Activated CD4-positive, alpha-beta T cell treated with anti-CD3 and anti-CD28 coated beads, Interleukin-2, amount 10 ng/mL, durations not matched to agents 24 days and 14 days (primary cell): ENCODE measurements around the gene CDKN2B. TPM values are rescaled to one million over a fixed set of nuclear protein-coding genes. Genes with fewer than 3 reads are reported as not detected.
"Not testable (repeated sequence)": the region's sequence is repeated elsewhere in the genome, so short reads cannot be mapped to it uniquely, and the experiment has no call there.

ENCODE experiments used
- DNase-seq: peaks from one replicate; pipeline ENCODE4 v3.0.0; 2022
- H3K27ac Mint-ChIP-seq: one replicate; pipeline ENCODE4 v1.8.0; 2022; ENCODE audit warnings: mild to moderate bottlenecking, mixed read lengths
- H3K27me3 Mint-ChIP-seq: one replicate; pipeline ENCODE4 v1.8.0; 2022; ENCODE audit warnings: mixed read lengths
- H3K36me3 Mint-ChIP-seq: one replicate; pipeline ENCODE4 v1.8.0; 2022; ENCODE audit warnings: low read depth, mild to moderate bottlenecking, mixed read lengths
- H3K4me1 Mint-ChIP-seq: one replicate; pipeline ENCODE4 v1.8.0; 2021; ENCODE audit warnings: mixed read lengths
- H3K4me3 Mint-ChIP-seq: one replicate; pipeline ENCODE4 v1.8.0; 2022; ENCODE audit warnings: mild to moderate bottlenecking, moderate library complexity, mixed read lengths
- H3K9me3 Mint-ChIP-seq: one replicate; pipeline ENCODE4 v1.8.0; 2021; ENCODE audit warnings: mixed read lengths
- intact Hi-C: fragments of 100-400 bp; cut with micrococcal nuclease; formaldehyde crosslinking; loops from one replicate; pipeline ENCODE4 v1.15.1; 2023
- total RNA-seq: library from RNA; stranded (reverse); gene quantifications from 2 replicates; pipeline ENCODE4 v1.2.3, GENCODE V29; 2022

Gene CDKN2B
- total RNA-seq, 1 donor from 2014 or later = 0.21 TPM

- DNase-seq = peak; percentile 61
- peaks cover 89% of the 10 kb centered on the region for H3K27me3 Mint-ChIP-seq
- intact Hi-C loops = loop anchor here (1.0 to 5.0 kb wide), 3 partner anchors 8 to 480 kb away; partner anchors contain the start of gene DMRTA1
- H3K4me3 Mint-ChIP-seq = no peak overlapping the region
- H3K27ac Mint-ChIP-seq = no peak overlapping the region
- H3K4me1 Mint-ChIP-seq = peaks cover 32% of the 10 kb centered on the region
- H3K36me3 Mint-ChIP-seq = peaks cover 20% of the 10 kb centered on the region
- H3K9me3 Mint-ChIP-seq = peaks cover 42% of the 10 kb centered on the region
Observed at GRCh38 chr9:21967169-21967568, 41.9 kb downstream of the CDKN2B start.

- peaks cover 88% of the 10 kb centered on the region for H3K27me3 Mint-ChIP-seq
- peaks cover 42% of the 10 kb centered on the region for H3K9me3 Mint-ChIP-seq
- intact Hi-C loops = loop anchor here (5.0 kb wide), 2 partner anchors 134 to 481 kb away; partner anchors contain the start of gene DMRTA1
- no peak overlapping the region for H3K4me3 Mint-ChIP-seq
- peaks cover 19% of the 10 kb centered on the region for H3K36me3 Mint-ChIP-seq
- peak overlapping the region; percentile 51 for H3K27ac Mint-ChIP-seq
- peaks cover 32% of the 10 kb centered on the region for H3K4me1 Mint-ChIP-seq
- DNase-seq = no peak
Observed at GRCh38 chr9:21966140-21966851, 42.8 kb downstream of the CDKN2B start.

GRCh38 chr9:21965401-21965951, 43.6 kb downstream of the CDKN2B start:
- DNase-seq = peak; percentile 85
- H3K4me1 Mint-ChIP-seq = peaks cover 31% of the 10 kb centered on the region
- peaks cover 85% of the 10 kb centered on the region for H3K27me3 Mint-ChIP-seq
- peaks cover 38% of the 10 kb centered on the region for H3K9me3 Mint-ChIP-seq
- intact Hi-C loops = loop anchor here (1.0 to 5.0 kb wide), 4 partner anchors 133 to 482 kb away; partner anchors contain the start of gene DMRTA1
- H3K4me3 Mint-ChIP-seq = peak overlapping the region; percentile 70
- peak overlapping the region; percentile 72 for H3K27ac Mint-ChIP-seq
- H3K36me3 Mint-ChIP-seq = peaks cover 16% of the 10 kb centered on the region

GRCh38 chr9:21964925-21965385, 44.1 kb downstream of the CDKN2B start:
- DNase-seq = peak; percentile 88
- peaks cover 31% of the 10 kb centered on the region for H3K4me1 Mint-ChIP-seq
- H3K27me3 Mint-ChIP-seq = peaks cover 83% of the 10 kb centered on the region
- H3K4me3 Mint-ChIP-seq = peak overlapping the region; percentile 70
- peak overlapping the region; percentile 72 for H3K27ac Mint-ChIP-seq
- H3K36me3 Mint-ChIP-seq = peaks cover 11% of the 10 kb centered on the region
- peaks cover 33% of the 10 kb centered on the region for H3K9me3 Mint-ChIP-seq
- intact Hi-C loops = loop anchor here (1.0 to 5.0 kb wide), 4 partner anchors 133 to 482 kb away; partner anchors contain the start of gene DMRTA1

- Mint-ChIP-seq H3K9me3 (peaks cover 17% of the 10 kb centered on the region), H3K27ac (no peak overlapping the region), H3K27me3 (peaks cover 56% of the 10 kb centered on the region), H3K4me3 (no peak overlapping the region), H3K36me3 (no peaks in the 10 kb centered on the region), H3K4me1 (peaks cover 19% of the 10 kb centered on the region)
- intact Hi-C loops = no loop called here
- DNase-seq = no peak
Observed at GRCh38 chr9:21961569-21961968, 47.5 kb downstream of the CDKN2B start.

GRCh38 chr9:21959268-21959667, 49.8 kb downstream of the CDKN2B start:
- Mint-ChIP-seq H3K27me3 (peaks cover 45% of the 10 kb centered on the region), H3K9me3 (peaks cover 17% of the 10 kb centered on the region)
- H3K4me3 Mint-ChIP-seq, DNase-seq, H3K27ac Mint-ChIP-seq, H3K4me1 Mint-ChIP-seq, H3K36me3 Mint-ChIP-seq, intact Hi-C loops: not testable (repeated sequence)

- no peak overlapping the region for H3K4me3 Mint-ChIP-seq
- H3K36me3 Mint-ChIP-seq = no peaks in the 10 kb centered on the region
- H3K9me3 Mint-ChIP-seq = peaks cover 17% of the 10 kb centered on the region
- H3K27me3 Mint-ChIP-seq = peaks cover 46% of the 10 kb centered on the region
- H3K27ac Mint-ChIP-seq = no peak overlapping the region
- intact Hi-C loops = no loop called here
- no peaks in the 10 kb centered on the region for H3K4me1 Mint-ChIP-seq
- DNase-seq = no peak
Observed at GRCh38 chr9:21958833-21959232, 50.3 kb downstream of the CDKN2B start.

Other genes with a start within 250 kb of the CDKN2B start
- 55.9 and 58.1 TPM in 2 replicates for gene MTAP, start 206.7 kb downstream of the CDKN2B start, total RNA-seq
- gene CDKN2A, start 14.9 kb downstream of the CDKN2B start, total RNA-seq = 2.5 and 3.7 TPM in 2 replicates
- 0.42 and 0.78 TPM in 2 replicates for gene CDKN2B-AS1, start 14.5 kb downstream of the CDKN2B start, total RNA-seq